Pons (tissue), 1 donor: ENCODE data around the gene MYH13.

Source experiments
- DNase-seq: peaks from one replicate; pipeline ENCODE4 v3.0.0-alpha.2; 2016; ENCODE audit warnings: low spot score

Gene MYH13

GRCh38 chr17:10344816-10345215, 28.0 kb downstream of the MYH13 start:
- DNase-seq, result no peak

DNA sequence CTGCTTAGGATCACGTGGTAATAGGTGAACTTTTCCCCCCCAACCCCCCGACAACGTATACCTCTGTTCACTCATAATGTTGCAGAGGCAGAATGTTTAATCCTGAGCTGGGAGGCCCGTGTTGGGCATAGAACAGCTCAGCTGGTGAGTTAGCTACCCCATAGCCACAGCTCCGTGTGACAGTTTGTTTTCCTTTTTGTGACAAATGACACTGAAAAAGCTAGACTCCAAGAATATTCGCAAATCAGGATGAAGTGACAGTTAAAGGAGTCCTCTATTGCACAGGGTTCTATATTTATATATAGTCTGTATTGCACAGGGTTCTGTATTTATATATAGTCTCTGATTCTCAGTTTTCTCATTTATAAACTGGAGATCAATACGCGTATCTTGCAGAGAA, 33.8 kb downstream of the MYH13 start:
- no peak for DNase-seq

DNA sequence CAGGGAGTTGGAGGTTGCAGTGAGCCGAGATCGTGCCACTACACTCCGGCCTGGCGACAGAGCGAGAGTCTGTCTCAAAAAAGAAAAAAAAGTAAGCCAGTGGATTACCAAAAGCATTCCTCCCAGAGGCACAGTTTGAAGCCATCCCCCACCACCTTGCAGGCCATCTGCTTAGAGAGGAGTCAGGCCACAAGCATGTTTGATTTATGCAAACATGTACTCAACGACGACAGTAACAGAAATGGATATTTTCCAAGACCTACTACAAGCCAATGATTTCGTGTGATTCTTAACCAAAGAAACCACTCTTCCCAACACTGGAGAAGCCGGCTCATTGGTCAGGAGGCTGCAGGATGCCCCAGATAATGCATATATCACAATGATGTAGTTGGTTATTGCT, 34.8 kb downstream of the MYH13 start:
- no peak for DNase-seq

DNA sequence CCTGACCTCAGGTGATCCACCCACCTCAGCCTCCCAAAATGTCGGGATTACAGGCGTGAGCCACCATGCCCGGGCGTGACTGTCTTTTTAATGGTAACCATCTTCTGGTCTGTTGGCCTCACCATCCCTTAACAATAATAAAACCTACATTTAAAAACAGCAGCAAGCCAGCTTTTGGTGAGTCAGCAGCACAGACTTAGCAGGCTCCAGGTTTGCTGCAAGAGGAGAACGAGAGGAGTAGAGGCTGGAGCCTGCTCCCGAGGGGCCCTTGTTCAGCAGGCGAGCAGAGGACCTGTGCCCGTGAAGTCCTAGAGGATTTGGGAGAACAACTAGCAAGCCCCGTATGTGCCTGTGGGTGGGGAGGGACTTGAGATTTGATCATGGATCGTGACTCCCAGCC, 35.7 kb downstream of the MYH13 start:
- no peak for DNase-seq

DNA sequence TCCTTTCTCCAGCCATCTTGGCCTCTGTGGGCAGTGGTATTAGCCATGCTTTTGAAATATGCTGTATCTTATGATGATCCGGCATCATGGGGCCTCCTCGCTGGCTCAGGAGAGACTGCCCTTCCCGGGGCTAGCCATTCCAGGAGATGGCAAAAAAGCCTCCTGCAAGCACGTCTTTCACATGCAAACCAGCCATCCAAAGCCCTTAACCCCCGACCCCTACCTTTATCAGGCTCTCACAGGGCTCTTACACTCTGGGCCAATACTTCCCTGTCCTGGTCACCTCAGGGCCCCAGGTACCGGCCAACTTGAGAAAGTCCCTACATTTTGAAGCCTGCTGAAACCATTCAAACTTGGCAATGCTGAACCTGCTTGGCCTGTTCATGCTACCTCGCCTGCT, 36.4 kb downstream of the MYH13 start:
- no peak for DNase-seq

DNA sequence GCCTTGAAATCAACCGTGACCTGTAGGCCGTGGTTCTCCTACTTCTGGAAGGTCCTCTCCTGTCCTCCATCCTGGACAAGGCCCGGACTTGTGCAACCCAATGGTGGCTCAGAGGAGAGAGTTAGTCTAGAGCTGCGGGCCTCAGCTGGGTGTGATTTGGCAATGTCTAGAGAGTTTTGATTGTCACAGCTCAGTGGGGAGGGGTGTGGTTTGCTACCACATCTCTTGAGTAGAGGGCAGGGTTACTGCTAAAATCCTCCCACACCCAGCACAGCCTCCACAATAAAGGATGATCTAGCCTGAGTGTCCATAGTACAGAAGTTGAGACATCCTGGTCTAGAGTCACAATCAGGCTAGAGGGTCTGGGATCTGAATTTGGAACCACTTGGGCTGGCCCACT, 40.3 kb downstream of the MYH13 start:
- DNase-seq, result no peak

GRCh38 chr17:10328971-10329923, 43.6 kb downstream of the MYH13 start:
- no peak for DNase-seq

GRCh38 chr17:10328206-10328605, 44.6 kb downstream of the MYH13 start:
- DNase-seq, result no peak

- DNase-seq, result peak; percentile 63
Observed at GRCh38 chr17:10327640-10328039, 45.2 kb downstream of the MYH13 start.

- no peak for DNase-seq
Observed at GRCh38 chr17:10325031-10325695, 47.6 kb downstream of the MYH13 start.

DNA sequence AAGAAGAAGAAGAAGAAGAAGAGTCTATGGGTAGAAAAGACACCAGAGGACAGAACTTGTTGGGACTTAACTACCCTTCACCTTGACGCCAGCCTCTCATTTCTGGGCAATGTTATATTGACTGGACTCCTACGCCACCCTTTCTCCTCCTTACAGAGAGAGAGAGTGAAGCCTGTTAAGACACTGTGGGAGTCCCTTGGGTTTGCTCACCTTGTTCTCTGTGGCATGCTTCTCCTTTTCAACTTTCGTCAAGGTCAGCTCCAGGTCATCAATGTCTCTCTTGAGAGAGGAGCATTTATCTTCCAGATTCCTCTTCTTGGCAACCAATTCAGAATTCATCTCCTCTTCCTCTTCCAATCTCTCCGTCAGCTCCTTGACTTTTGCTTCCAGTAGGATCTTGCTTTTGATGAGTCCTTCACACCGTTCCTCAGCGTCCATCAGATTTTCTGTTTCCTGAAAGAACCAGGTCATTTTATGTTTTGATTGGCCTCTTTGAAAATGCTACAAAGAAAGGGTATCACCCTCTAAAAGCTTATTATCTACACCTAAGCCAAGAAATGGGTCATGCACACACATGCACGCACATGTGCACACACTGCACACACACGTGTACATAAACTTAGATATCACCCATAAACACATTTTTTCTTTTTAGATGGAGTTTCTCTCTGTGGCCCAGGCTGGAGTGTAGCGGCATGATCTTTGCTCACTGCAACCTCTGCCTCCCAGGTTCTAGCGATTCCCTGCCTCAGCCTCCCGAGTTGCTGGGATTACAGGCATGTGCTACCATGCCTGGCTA, 48.8 kb downstream of the MYH13 start:
- DNase-seq, result no peak

GRCh38 chr17:10318535-10318934, 54.3 kb downstream of the MYH13 start:
- DNase-seq, result peak; percentile 12

DNA sequence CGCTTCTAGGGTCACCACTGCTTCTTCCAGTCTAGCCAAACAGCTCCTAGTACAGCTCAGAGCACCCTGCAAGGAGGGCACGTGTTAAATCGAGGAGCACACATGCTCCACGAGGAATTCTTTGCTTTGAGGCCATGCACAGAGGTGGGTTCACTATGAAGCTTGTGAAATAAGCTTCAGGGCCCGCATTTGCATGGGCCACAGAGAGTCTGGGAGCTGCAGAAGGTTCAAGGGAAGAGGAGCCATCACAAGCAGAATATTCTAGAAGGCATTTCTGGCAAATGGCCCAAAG, 55.3 kb downstream of the MYH13 start:
- DNase-seq, result no peak

DNA sequence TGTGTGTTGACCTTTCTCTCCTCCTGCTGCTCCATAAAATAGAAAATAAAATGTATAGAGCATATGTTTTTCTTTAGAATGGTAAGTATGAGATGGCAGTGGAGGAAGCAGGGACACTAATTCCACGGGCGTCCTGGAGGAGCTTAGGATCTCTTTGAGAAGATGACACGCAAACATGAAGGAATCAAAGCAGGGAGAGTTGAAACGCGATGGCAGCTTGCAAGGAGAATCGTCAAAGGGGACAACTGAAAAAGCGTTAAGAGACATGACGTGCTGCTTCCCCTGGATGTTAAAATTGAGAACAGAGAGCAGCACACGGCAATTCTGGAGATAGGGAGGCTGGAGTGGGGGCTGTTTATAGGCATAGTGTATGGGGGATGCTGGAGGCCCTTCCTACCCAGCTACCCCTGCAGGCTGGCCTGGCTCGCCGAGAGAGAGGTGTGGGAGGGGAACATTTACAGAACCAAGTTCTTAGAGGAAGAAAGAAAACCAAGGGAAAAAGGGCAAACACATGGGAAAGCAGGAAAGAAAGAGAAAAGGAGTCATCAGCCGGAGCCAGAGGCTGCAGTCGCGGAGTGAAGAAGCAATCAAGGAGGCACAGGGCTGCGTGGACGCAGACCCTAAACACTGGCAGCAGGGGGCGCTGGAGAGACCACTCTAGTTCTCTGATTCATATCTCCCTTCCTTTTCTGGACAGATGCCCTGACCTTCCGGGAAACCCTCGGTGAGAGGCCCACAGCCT, 55.8 kb downstream of the MYH13 start:
- DNase-seq, result no peak

DNA sequence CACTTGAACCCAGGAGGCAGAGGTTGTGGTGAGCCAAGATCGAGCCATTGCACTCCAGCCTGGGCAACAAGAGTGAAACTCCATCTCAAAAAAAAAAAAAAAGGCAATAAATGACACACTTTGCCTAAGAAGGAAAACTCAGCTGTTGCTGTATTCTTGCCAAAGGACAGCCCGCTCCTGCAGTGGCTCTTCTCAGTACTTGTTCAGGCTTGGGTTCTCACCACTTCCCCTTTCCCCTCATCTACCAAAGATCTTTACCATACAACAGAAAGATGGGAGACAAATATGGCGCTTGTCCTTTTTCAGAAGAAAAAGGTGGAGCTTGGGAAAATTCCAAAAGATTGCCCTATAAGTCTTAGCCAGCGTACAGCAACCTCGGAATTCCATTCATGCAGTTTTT, 58.5 kb downstream of the MYH13 start:
- no peak for DNase-seq

GRCh38 chr17:10313037-10313672, 59.7 kb downstream of the MYH13 start:
- no peak for DNase-seq

- no peak for DNase-seq
Observed at GRCh38 chr17:10311131-10311530, 61.7 kb downstream of the MYH13 start.

DNA sequence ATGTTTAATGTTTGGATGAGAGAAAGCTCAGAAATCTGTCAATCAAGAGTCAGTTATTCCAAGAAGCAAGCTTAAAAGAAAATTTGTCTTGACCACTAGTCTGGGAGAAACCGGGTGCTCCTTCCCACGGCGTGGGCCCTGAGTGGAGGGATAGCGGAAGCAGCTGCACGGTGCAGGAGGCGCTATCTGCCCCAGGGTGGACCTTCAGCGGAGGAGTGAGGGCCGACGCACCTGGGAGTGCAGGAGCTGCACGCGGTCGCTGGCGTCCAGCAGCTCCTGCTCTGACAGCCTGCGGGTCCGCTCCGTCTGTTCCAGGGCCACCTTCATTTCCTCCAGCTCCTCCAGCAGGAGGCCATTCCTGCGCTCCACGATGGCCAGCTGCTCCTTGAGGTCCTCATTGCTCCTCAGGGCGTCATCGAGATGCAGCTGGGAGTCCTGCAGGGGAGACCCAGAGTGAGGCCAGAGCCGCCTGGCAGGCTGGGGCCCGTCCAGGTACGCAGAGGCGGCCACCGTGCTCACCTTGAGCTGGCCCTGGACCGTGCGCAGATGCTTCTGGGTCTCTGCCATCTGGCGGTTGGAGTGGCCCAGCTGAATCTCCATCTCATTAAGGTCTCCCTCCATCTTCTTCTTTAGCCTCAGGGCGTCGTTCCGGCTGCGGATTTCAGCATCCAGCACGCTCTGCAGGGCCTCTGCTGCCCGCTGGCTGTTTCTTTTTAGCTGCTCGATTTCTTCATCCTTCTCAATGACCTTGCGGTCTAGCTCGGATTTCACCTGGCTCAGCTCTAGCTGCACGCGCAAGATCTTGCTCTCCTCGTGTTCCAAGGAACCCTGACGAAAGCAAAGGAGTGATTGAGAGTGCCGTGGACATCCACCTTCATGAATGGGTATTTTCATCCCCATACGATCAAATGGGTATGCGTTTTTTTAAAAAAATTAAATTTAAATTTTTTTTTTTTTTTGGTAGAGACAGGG, 63.5 kb downstream of the MYH13 start:
- DNase-seq, result no peak

- DNase-seq, result no peak
Observed at GRCh38 chr17:10306585-10306984, 66.2 kb downstream of the MYH13 start.

- DNase-seq, result no peak
Observed at GRCh38 chr17:10305398-10305797, 67.4 kb downstream of the MYH13 start.
